Stimulated activated CD8-positive, alpha-beta memory T cell treated with anti-CD3 and anti-CD28 coated beads, Interleukin-15, amount 100 ng/mL, for 24 hours (primary cell): Measurements from ENCODE around the gene NEK1.
"Not testable (repeated sequence)": the region's sequence is repeated elsewhere in the genome, so short reads cannot be mapped to it uniquely, and the experiment has no call there.

Experiments used
- DNase-seq: peaks from one replicate; pipeline ENCODE4 v3.0.0-alpha.2; 2020; ENCODE audit warnings: low read depth

Gene NEK1

GRCh38 chr4:169601016-169601771, 11.2 kb downstream of the NEK1 start:
- no peak for DNase-seq

GRCh38 chr4:169594560-169595195, 17.7 kb downstream of the NEK1 start:
- DNase-seq: no peak

GRCh38 chr4:169593050-169593560, 19.3 kb downstream of the NEK1 start:
- no peak for DNase-seq

GRCh38 chr4:169583563-169583962, 28.8 kb downstream of the NEK1 start:
- no peak for DNase-seq

- no peak for DNase-seq
Observed at GRCh38 chr4:169582706-169583105, 29.7 kb downstream of the NEK1 start.

GRCh38 chr4:169582203-169582602, 30.2 kb downstream of the NEK1 start:
- DNase-seq: no peak

GRCh38 chr4:169573889-169574288, 38.5 kb downstream of the NEK1 start:
- DNase-seq: no peak

GRCh38 chr4:169571435-169571834, 40.9 kb downstream of the NEK1 start:
- no peak for DNase-seq

- DNase-seq: not testable (repeated sequence)
Observed at GRCh38 chr4:169571012-169571411, 41.4 kb downstream of the NEK1 start.

- DNase-seq: not testable (repeated sequence)
Observed at GRCh38 chr4:169570266-169570665, 42.1 kb downstream of the NEK1 start.

- not testable (repeated sequence) for DNase-seq
Observed at GRCh38 chr4:169569188-169569587, 43.2 kb downstream of the NEK1 start.

- no peak for DNase-seq
Observed at GRCh38 chr4:169567916-169568315, 44.5 kb downstream of the NEK1 start.

GRCh38 chr4:169566021-169566818, 46.2 kb downstream of the NEK1 start:
- DNase-seq: no peak

- no peak for DNase-seq
Observed at GRCh38 chr4:169565606-169566005, 46.8 kb downstream of the NEK1 start.

- no peak for DNase-seq
Observed at GRCh38 chr4:169557061-169557636, 55.2 kb downstream of the NEK1 start.

- DNase-seq: not testable (repeated sequence)
Observed at GRCh38 chr4:169546548-169546947, 65.8 kb downstream of the NEK1 start.

- no peak for DNase-seq
Observed at GRCh38 chr4:169540774-169541173, 71.6 kb downstream of the NEK1 start.

GRCh38 chr4:169530048-169530447, 82.3 kb downstream of the NEK1 start:
- DNase-seq: no peak

- no peak for DNase-seq
Observed at GRCh38 chr4:169523796-169524195, 88.6 kb downstream of the NEK1 start.

GRCh38 chr4:169510617-169511016, 101.8 kb downstream of the NEK1 start:
- no peak for DNase-seq

GRCh38 chr4:169506903-169507302, 105.5 kb downstream of the NEK1 start:
- no peak for DNase-seq

GRCh38 chr4:169499907-169500306, 112.5 kb downstream of the NEK1 start:
- not testable (repeated sequence) for DNase-seq
